ENCODE measurements around the gene HS1BP3. TPM values are rescaled to one million over a fixed set of nuclear protein-coding genes. Genes with fewer than 3 reads are reported as not detected.

The HS1BP3 gene
- total and polyA plus RNA-seq, 2 of the 4 experiments (the other 2 are of a cell fraction) = 9.0 to 14.8 TPM

- TF ChIP-seq, protein P1, sequence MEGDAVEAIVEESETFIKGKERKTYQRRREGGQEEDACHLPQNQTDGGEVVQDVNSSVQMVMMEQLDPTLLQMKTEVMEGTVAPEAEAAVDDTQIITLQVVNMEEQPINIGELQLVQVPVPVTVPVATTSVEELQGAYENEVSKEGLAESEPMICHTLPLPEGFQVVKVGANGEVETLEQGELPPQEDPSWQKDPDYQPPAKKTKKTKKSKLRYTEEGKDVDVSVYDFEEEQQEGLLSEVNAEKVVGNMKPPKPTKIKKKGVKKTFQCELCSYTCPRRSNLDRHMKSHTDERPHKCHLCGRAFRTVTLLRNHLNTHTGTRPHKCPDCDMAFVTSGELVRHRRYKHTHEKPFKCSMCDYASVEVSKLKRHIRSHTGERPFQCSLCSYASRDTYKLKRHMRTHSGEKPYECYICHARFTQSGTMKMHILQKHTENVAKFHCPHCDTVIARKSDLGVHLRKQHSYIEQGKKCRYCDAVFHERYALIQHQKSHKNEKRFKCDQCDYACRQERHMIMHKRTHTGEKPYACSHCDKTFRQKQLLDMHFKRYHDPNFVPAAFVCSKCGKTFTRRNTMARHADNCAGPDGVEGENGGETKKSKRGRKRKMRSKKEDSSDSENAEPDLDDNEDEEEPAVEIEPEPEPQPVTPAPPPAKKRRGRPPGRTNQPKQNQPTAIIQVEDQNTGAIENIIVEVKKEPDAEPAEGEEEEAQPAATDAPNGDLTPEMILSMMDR (conservative IDR thresholded peaks at IDR 0.05; ENCODE audit: low read depth, low read length) = no peak
- no peak for TF ChIP-seq USF2 (IDR thresholded peaks at IDR 0.05; ENCODE audit: low read depth, low read length)
Observed at GRCh38 chr2:20590704-20591515, 60.0 kb downstream of the HS1BP3 start (continued).
